SU-DHL-6 (cell line): ENCODE data around the gene CACUL1.

Experiments
- H2AFZ ChIP-seq: fragments of 200-600 bp; sonication (generic); 2 replicates; pipeline ENCODE4 v1.6.1; 2014; ENCODE audit warnings: low read depth, mild to moderate bottlenecking, moderate library complexity, mixed read lengths, antibody characterized with exemption, low read length; ENCODE audit not compliant: severe bottlenecking
- H3F3A ChIP-seq: fragments of 200-600 bp; shearing (Covaris generic); 2 replicates; pipeline ENCODE4 v1.6.0; 2016; ENCODE audit warnings: antibody characterized with exemption, mild to moderate bottlenecking; ENCODE audit not compliant: insufficient read depth
- H3K27ac ChIP-seq: fragments of 200-600 bp; sonication (generic); 2 replicates; pipeline ENCODE4 v1.5.1; 2016; ENCODE audit warnings: low read depth, mild to moderate bottlenecking, low read length, moderate library complexity, mixed read lengths
- H3K27me3 ChIP-seq: fragments of 200-600 bp; sonication (generic), shearing (Covaris generic); 2 replicates; pipeline ENCODE4 v1.6.0; 2014; ENCODE audit warnings: mild to moderate bottlenecking, low read length
- H3K36me3 ChIP-seq: fragments of 200-600 bp; sonication (generic); 2 replicates; pipeline ENCODE4 v1.6.1; 2014; ENCODE audit warnings: mild to moderate bottlenecking, low read length, mixed read lengths
- H3K4me2 ChIP-seq: fragments of 300-600, 200-600 bp; shearing (Covaris generic), sonication (generic); 2 replicates; pipeline ENCODE4 v1.6.0; 2014; ENCODE audit warnings: low read length, low read depth, mild to moderate bottlenecking; ENCODE audit not compliant: poor library complexity, severe bottlenecking
- H3K4me3 ChIP-seq: fragments of 200-600 bp; sonication (generic); 2 replicates; pipeline ENCODE4 v1.5.1; 2014; ENCODE audit warnings: antibody characterized with exemption, low read length, mild to moderate bottlenecking, mixed read lengths; ENCODE audit not compliant: insufficient read depth, poor library complexity, severe bottlenecking
- H3K79me2 ChIP-seq: fragments of 200-600 bp; sonication (generic); 2 replicates; pipeline ENCODE4 v1.6.1; 2014; ENCODE audit warnings: mild to moderate bottlenecking, low read length, moderate library complexity; ENCODE audit not compliant: insufficient read depth
- H3K9ac ChIP-seq: fragments of 200-600 bp; sonication (generic); 2 replicates; pipeline ENCODE4 v1.7.0; 2014; ENCODE audit warnings: mild to moderate bottlenecking, low read length
- H3K9me2 ChIP-seq: fragments of 200-600 bp; sonication (generic); replicated peaks from 2 replicates; pipeline ENCODE4 v1.6.1; 2014; ENCODE audit warnings: low read length; ENCODE audit not compliant: insufficient read depth
- H3K9me3 ChIP-seq: fragments of 200-600 bp; sonication (generic); 2 replicates; pipeline ENCODE4 v1.6.1; 2014; ENCODE audit warnings: low read length, mixed read lengths; ENCODE audit not compliant: insufficient read depth
- H4K20me1 ChIP-seq: fragments of 200-600 bp; sonication (generic); 2 replicates; pipeline ENCODE4 v1.6.1; 2014; ENCODE audit warnings: low read depth, mild to moderate bottlenecking, antibody characterized with exemption, low read length, moderate library complexity, mixed read lengths
- CTCF ChIP-seq: fragments of 200-600 bp; sonication (generic); IDR thresholded peaks from one replicate; pipeline ENCODE4 v1.5.1; 2017; ENCODE audit warnings: antibody characterized with exemption, mild to moderate bottlenecking, low read length, moderate library complexity; ENCODE audit not compliant: insufficient read depth, poor library complexity, severe bottlenecking
- EZH2phosphoT487 ChIP-seq: fragments of 200-600 bp; sonication (generic), shearing (Covaris generic); conservative IDR thresholded peaks from 2 replicates; pipeline ENCODE4 v1.6.1; 2018; ENCODE audit warnings: mild to moderate bottlenecking, antibody characterized with exemption, low read length, moderate library complexity, mixed read lengths

Gene CACUL1

DNA sequence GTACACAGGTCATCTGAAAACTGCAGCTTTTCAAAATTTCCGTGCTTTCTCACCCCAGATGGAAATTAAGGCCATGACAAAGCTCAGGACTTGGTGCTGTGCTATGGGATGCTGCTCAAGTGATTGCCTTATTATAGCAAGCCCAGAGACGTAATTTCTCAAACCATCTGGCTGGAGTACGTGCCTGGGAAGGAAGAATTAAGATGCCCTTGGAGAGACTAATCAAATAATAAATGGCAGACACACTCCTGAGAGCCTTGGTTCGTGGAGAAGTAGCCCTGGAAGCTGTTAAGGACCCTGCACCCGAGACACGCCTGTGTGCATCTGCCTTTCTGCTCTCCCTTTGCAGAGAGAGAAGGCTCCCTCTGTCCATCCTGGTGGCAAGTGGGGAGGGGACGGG, 121.0 kb downstream of the CACUL1 start:
- Histone ChIP-seq H3K27me3 (no peaks in the 10 kb centered on the region), H3K4me2 (no peak overlapping the region), H3F3A (no peaks in the 10 kb centered on the region), H3K9me2 (no peaks in the 10 kb centered on the region), H3K79me2 (no peaks in the 10 kb centered on the region), H3K4me3 (no peak overlapping the region), H4K20me1 (no peaks in the 10 kb centered on the region), H3K9ac (no peak overlapping the region), H2AFZ (no peak overlapping the region), H3K36me3 (no peaks in the 10 kb centered on the region), H3K9me3 (no peaks in the 10 kb centered on the region), H3K27ac (no peak overlapping the region)
- TF ChIP-seq EZH2phosphoT487: no peak
- TF ChIP-seq CTCF: no peak

- Histone ChIP-seq H3K27ac (no peak overlapping the region), H3K9ac (no peak overlapping the region), H3K9me3 (no peaks in the 10 kb centered on the region), H4K20me1 (no peaks in the 10 kb centered on the region), H3K9me2 (no peaks in the 10 kb centered on the region), H3F3A (no peaks in the 10 kb centered on the region), H3K27me3 (no peaks in the 10 kb centered on the region), H3K79me2 (no peaks in the 10 kb centered on the region), H2AFZ (no peak overlapping the region), H3K4me3 (no peak overlapping the region), H3K4me2 (no peak overlapping the region), H3K36me3 (no peaks in the 10 kb centered on the region)
- no peak for TF ChIP-seq CTCF
These were observed 125.6 kb downstream of the CACUL1 start for GRCh38 chr10:118629211-118629610.

DNA sequence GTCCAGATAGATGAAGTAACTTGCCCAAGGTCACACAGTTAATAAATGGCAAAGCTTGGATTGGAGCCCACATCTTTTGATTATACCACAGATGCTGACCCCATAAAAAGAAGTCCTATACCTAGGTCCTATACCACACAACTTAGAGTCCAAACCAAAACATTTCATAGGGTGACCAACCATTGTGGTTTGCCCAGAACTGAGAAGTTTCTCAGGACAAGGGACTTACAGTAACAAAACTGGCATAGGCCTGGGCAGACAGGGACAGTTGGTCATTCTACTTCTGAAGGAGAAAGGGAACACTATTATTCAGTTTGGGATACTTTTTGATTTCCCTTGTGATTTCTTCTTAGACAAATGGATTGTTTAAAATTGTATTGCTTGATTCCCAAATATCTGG, 126.4 kb downstream of the CACUL1 start:
- Histone ChIP-seq H2AFZ (no peak overlapping the region), H4K20me1 (no peaks in the 10 kb centered on the region), H3K27ac (no peak overlapping the region), H3K4me3 (no peak overlapping the region), H3F3A (no peaks in the 10 kb centered on the region), H3K36me3 (no peaks in the 10 kb centered on the region), H3K4me2 (no peak overlapping the region), H3K9ac (no peak overlapping the region), H3K9me3 (no peaks in the 10 kb centered on the region), H3K9me2 (no peaks in the 10 kb centered on the region), H3K27me3 (no peaks in the 10 kb centered on the region), H3K79me2 (no peaks in the 10 kb centered on the region)
- TF ChIP-seq EZH2phosphoT487 (no peak), CTCF (no peak)

GRCh38 chr10:118626953-118627352, 127.8 kb downstream of the CACUL1 start:
- no peak for TF ChIP-seq EZH2phosphoT487
- peak; percentile 52 for TF ChIP-seq CTCF
- H3K36me3 ChIP-seq: no peaks in the 10 kb centered on the region
- H3K4me2 ChIP-seq: no peak overlapping the region
- no peak overlapping the region for H3K27ac ChIP-seq
- H3K27me3 ChIP-seq: no peaks in the 10 kb centered on the region
- no peaks in the 10 kb centered on the region for H3K79me2 ChIP-seq
- H3K9me3 ChIP-seq: no peaks in the 10 kb centered on the region
- no peaks in the 10 kb centered on the region for H3K9me2 ChIP-seq
- no peak overlapping the region for H3K4me3 ChIP-seq
- no peaks in the 10 kb centered on the region for H4K20me1 ChIP-seq
- no peak overlapping the region for H3K9ac ChIP-seq
- H2AFZ ChIP-seq: no peak overlapping the region
- no peaks in the 10 kb centered on the region for H3F3A ChIP-seq
